ENCODE data around the gene ATG5.

- TF ChIP-seq POLR2AphosphoS5 (IDR thresholded peaks at IDR 0.05; ENCODE audit: low read depth, low read length), result no peak
- TF ChIP-seq SIN3A (IDR thresholded peaks at IDR 0.05; ENCODE audit: borderline replicate concordance, insufficient read depth, low read length), result no peak
- TF ChIP-seq REST (IDR thresholded peaks at IDR 0.05; ENCODE audit: insufficient read depth in 1 of 2, low read depth in 2 of 2, low read length in 2 of 2), result no peak
Observed at GRCh38 chr6:106256201-106256968, 69.2 kb downstream of the ATG5 start.
